Neutrophil (primary cell): Measurements from ENCODE around the gene GABRB3.

Experiments used
- H3K27ac ChIP-seq: fragments of 200-600 bp; sonication (generic); 2 replicates; pipeline ENCODE4 v1.5.1; 2016; ENCODE audit warnings: mild to moderate bottlenecking, moderate library complexity
- H3K27me3 ChIP-seq: fragments of 200-600 bp; sonication (generic); 2 replicates; pipeline ENCODE4 v1.6.0; 2016; ENCODE audit warnings: mild to moderate bottlenecking
- H3K36me3 ChIP-seq: fragments of 200-600 bp; sonication (generic); 2 replicates; pipeline ENCODE4 v1.5.1; 2017
- H3K4me1 ChIP-seq, 2 experiments: fragments of 200-600 bp in 1 of 2; sonication (generic) in 1 of 2; 1 replicate in 1 of 2; 2 replicates in 1 of 2; pipeline versions ENCODE4 v1.5.1 to v1.6.1; 2013 to 2016; ENCODE audit warnings: low read depth in 1 of 2, low read length in 1 of 2, mild to moderate bottlenecking in 1 of 2, moderate library complexity in 1 of 2; ENCODE audit not compliant: control insufficient read depth in 1 of 2, insufficient read depth in 1 of 2
- H3K4me3 ChIP-seq, 2 experiments: fragments of 200-600 bp in 1 of 2; sonication (generic) in 1 of 2; 1 replicate in 1 of 2; 2 replicates in 1 of 2; pipeline ENCODE4 v1.5.1; 2013 to 2016; ENCODE audit warnings: low read depth in 1 of 2, low read length in 1 of 2, mild to moderate bottlenecking in 1 of 2, moderate library complexity in 1 of 2
- H3K9me3 ChIP-seq: fragments of 200-600 bp; sonication (generic); 2 replicates; pipeline ENCODE4 v1.5.1; 2016
- TF ChIP-seq, protein P1 (sequence below): fragments of 200-600 bp; sonication (generic); IDR thresholded peaks from 2 replicates; pipeline ENCODE4 v1.5.1; 2016; ENCODE audit warnings: antibody characterized with exemption

The GABRB3 gene

DNA sequence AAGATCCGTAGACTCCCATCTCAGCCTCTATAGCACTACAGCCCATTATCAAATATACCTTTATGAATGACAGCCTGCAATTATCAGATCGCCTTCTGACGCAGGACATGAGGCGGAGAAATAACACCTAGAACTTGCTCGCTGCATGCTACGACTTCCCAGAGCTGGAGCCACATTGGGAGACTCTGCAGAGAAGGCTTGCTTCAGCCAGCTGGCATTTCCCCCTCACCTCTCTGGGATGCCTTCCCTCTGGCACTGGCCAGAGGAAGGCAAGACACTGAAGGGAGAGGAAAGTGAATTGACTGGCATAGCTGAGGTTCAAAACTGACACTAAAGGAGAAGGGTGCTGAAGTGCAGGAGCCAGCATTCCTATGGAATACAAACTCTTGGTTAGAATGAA lies 131.7 kb downstream of the GABRB3 start:
- no peaks in the 10 kb centered on the region for H3K4me1 ChIP-seq
- no peaks in the 10 kb centered on the region for H3K36me3 ChIP-seq
- no peak overlapping the region for H3K4me3 ChIP-seq
- TF ChIP-seq, protein P1, sequence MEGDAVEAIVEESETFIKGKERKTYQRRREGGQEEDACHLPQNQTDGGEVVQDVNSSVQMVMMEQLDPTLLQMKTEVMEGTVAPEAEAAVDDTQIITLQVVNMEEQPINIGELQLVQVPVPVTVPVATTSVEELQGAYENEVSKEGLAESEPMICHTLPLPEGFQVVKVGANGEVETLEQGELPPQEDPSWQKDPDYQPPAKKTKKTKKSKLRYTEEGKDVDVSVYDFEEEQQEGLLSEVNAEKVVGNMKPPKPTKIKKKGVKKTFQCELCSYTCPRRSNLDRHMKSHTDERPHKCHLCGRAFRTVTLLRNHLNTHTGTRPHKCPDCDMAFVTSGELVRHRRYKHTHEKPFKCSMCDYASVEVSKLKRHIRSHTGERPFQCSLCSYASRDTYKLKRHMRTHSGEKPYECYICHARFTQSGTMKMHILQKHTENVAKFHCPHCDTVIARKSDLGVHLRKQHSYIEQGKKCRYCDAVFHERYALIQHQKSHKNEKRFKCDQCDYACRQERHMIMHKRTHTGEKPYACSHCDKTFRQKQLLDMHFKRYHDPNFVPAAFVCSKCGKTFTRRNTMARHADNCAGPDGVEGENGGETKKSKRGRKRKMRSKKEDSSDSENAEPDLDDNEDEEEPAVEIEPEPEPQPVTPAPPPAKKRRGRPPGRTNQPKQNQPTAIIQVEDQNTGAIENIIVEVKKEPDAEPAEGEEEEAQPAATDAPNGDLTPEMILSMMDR = no peak
- no peak overlapping the region for H3K27ac ChIP-seq
- H3K9me3 ChIP-seq = no peaks in the 10 kb centered on the region
- H3K27me3 ChIP-seq = no peaks in the 10 kb centered on the region

DNA sequence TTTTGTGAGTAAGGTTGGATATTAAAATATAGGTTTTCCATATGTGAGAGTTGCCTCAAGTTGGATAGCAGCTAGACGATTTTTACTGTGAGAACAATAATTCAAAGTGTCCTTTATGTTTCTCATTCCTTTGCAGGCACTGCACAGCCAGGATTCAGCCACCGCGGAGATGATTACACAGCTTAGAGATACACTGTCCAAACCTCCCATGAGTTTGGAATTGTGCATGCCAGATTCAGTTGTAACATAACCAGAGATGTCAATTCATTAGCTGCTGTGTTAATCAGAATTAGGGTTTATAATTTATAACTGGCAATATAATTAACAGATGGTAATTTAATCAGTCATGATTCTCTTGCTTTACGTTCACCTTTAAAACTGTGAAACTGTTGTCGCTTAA lies 132.3 kb downstream of the GABRB3 start:
- Histone ChIP-seq H3K27ac (no peak overlapping the region), H3K27me3 (no peaks in the 10 kb centered on the region), H3K36me3 (no peaks in the 10 kb centered on the region), H3K9me3 (no peaks in the 10 kb centered on the region), H3K4me1 (no peaks in the 10 kb centered on the region), H3K4me3 (no peak overlapping the region)
- TF ChIP-seq, protein P1 = no peak

DNA sequence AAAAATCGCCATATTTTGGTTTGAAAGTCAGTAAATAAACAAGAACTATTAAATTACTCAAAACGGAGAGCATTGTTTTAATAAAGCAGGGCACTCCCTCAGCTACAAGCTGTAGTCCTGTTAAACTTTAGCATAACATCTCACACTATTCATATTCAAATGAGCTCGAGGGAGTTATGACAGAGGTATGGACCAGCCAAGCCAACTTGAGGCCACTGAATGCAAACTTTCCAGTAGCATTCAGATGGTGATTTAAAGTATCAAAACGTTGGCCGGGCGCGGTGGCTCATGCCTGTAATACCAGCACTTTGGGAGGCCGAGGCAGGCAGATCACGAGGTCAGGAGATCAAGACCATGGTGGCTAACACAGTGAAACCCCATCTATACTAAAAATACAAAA lies 132.9 kb downstream of the GABRB3 start:
- TF ChIP-seq, protein P1 = no peak
- Histone ChIP-seq H3K4me1 (no peaks in the 10 kb centered on the region), H3K9me3 (no peaks in the 10 kb centered on the region), H3K27me3 (no peaks in the 10 kb centered on the region), H3K4me3 (no peak overlapping the region), H3K27ac (no peak overlapping the region), H3K36me3 (no peaks in the 10 kb centered on the region)

DNA sequence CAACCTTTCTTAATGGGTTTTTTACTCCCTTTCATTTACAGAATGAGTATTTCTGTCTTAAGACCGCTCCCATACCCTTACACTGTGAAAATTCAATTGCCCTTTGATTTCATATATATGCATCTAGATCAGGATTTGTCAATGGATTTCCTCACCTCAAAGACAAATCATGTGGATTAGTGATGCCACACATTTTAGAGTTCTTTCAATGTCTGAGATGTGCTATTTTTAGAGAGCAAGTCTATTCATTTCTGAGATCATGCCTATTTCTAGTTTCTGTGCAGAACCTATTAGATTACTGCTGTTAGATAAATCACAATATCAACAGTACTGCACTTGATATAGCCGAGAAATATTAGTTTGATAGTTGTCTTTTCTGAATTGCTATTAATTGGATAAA lies 137.3 kb downstream of the GABRB3 start:
- Histone ChIP-seq H3K36me3 (no peaks in the 10 kb centered on the region), H3K9me3 (no peaks in the 10 kb centered on the region), H3K4me3 (no peak overlapping the region), H3K27me3 (no peaks in the 10 kb centered on the region), H3K4me1 (no peaks in the 10 kb centered on the region), H3K27ac (no peak overlapping the region)
- TF ChIP-seq, protein P1 = no peak

DNA sequence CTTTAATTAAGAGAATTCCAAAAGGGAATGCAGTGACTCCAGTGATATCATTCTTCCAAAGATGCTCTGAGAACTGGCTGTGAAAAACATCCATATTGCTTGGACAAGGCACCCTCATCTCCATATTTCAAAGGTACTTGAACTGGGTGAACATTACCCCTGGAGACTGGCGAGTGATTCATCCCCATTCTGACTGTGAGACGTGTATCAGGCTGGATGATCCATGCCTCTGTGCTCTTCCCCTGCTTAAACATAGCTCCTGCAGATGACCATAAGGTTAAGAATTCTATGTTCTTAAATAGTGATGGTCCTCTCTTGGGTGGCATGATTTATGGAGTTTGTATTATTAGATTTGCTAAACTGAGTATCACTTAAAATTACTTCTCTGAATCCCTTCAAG lies 137.8 kb downstream of the GABRB3 start:
- Histone ChIP-seq H3K36me3 (no peaks in the 10 kb centered on the region), H3K4me1 (no peaks in the 10 kb centered on the region), H3K9me3 (no peaks in the 10 kb centered on the region), H3K4me3 (no peak overlapping the region), H3K27me3 (no peaks in the 10 kb centered on the region), H3K27ac (no peak overlapping the region)
- TF ChIP-seq, protein P1 = no peak

DNA sequence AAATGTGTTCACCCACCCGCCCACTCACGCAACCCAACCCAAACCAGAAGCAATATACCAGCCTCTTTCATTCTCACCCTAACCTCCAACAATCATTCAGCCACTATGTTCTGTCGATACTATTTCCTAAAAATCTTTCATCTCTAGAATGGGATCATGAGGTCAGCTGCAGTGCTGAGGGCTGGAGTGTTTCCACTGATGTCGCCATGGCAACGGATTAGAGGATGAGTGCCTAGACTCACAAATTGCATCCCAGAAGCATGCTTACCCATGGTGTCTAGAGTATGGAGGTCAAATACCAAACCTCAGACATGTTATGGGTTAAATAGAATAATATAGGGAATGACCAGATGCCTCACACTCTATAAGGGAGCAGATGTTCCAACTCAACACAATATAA lies 138.5 kb downstream of the GABRB3 start:
- no peak overlapping the region for H3K4me3 ChIP-seq
- TF ChIP-seq, protein P1 = no peak
- H3K9me3 ChIP-seq = no peaks in the 10 kb centered on the region
- no peaks in the 10 kb centered on the region for H3K4me1 ChIP-seq
- no peaks in the 10 kb centered on the region for H3K27me3 ChIP-seq
- H3K36me3 ChIP-seq = no peaks in the 10 kb centered on the region
- H3K27ac ChIP-seq = no peak overlapping the region
